Measurements from ENCODE around the gene GATD1. TPM values are rescaled to one million over a fixed set of nuclear protein-coding genes. Genes with fewer than 3 reads are reported as not detected.

GATD1 gene
- total and polyA plus RNA-seq, 9 of the 15 experiments (the other 6 are each of a cell fraction or from before 2014, with no cell fraction given), result 2.8 to 144 (median 36.9) TPM

DNA sequence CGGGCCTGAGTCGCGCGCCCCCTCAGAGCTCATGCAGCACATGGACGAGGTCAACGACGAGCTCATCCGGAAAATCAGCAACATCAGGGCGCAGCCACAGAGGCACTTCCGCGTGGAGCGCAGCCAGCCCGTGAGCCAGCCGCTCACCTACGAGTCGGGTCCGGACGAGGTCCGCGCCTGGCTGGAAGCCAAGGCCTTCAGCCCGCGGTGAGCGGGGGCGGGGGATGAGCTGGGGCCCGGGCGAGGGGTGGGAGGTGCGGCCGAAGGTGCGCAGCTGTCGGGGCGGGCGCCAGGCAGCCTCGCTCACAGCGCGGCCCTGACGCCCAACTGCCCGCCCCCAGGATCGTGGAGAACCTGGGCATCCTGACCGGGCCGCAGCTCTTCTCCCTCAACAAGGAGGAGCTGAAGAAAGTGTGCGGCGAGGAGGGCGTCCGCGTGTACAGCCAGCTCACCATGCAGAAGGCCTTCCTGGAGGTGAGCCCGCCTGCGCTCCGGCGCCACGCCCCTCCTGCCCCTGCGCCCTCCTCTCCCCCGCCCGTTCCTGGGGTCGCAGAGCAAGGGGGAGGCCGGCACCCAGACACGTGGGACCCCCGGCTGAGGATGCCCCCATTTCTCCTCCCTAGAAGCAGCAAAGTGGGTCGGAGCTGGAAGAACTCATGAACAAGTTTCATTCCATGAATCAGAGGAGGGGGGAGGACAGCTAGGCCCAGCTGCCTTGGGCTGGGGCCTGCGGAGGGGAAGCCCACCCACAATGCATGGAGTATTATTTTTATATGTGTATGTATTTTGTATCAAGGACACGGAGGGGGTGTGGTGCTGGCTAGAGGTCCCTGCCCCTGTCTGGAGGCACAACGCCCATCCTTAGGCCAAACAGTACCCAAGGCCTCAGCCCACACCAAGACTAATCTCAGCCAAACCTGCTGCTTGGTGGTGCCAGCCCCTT lies 50.7 kb downstream of the GATD1 start (continued):
- TF ChIP-seq, protein P1, sequence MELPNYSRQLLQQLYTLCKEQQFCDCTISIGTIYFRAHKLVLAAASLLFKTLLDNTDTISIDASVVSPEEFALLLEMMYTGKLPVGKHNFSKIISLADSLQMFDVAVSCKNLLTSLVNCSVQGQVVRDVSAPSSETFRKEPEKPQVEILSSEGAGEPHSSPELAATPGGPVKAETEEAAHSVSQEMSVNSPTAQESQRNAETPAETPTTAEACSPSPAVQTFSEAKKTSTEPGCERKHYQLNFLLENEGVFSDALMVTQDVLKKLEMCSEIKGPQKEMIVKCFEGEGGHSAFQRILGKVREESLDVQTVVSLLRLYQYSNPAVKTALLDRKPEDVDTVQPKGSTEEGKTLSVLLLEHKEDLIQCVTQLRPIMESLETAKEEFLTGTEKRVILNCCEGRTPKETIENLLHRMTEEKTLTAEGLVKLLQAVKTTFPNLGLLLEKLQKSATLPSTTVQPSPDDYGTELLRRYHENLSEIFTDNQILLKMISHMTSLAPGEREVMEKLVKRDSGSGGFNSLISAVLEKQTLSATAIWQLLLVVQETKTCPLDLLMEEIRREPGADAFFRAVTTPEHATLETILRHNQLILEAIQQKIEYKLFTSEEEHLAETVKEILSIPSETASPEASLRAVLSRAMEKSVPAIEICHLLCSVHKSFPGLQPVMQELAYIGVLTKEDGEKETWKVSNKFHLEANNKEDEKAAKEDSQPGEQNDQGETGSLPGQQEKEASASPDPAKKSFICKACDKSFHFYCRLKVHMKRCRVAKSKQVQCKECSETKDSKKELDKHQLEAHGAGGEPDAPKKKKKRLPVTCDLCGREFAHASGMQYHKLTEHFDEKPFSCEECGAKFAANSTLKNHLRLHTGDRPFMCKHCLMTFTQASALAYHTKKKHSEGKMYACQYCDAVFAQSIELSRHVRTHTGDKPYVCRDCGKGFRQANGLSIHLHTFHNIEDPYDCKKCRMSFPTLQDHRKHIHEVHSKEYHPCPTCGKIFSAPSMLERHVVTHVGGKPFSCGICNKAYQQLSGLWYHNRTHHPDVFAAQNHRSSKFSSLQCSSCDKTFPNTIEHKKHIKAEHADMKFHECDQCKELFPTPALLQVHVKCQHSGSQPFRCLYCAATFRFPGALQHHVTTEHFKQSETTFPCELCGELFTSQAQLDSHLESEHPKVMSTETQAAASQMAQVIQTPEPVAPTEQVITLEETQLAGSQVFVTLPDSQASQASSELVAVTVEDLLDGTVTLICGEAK (IDR thresholded peaks at IDR 0.05), result no peak
- TF ChIP-seq, protein P1 (CRISPR knock-in tag; IDR thresholded peaks at IDR 0.05), result no peak
- TF ChIP-seq HIVEP1 (CRISPR knock-in tag; IDR thresholded peaks at IDR 0.05) (no peak), GATAD2B (IDR thresholded peaks at IDR 0.05; ENCODE audit: borderline replicate concordance) (no peak), NBN (IDR thresholded peaks at IDR 0.05; ENCODE audit: low read depth) (no peak), ZBTB1 (CRISPR knock-in tag; IDR thresholded peaks at IDR 0.05; ENCODE audit: borderline replicate concordance, low read depth) (peak; percentile 58; the same call in 1 of the 2 replicates), ZC3H4 (CRISPR knock-in tag; IDR thresholded peaks at IDR 0.05; ENCODE audit: borderline replicate concordance) (no peak), HNRNPL (IDR thresholded peaks at IDR 0.05; ENCODE audit: low read depth, low read length) (0 out of 2 replicates have a peak, but pooled peaks have one; percentile 41), L3MBTL2 (IDR thresholded peaks at IDR 0.05) (peak; percentile 78), FOXA1 (IDR thresholded peaks at IDR 0.05; ENCODE audit: borderline replicate concordance) (no peak), RBFOX2 (IDR thresholded peaks at IDR 0.05; ENCODE audit: low read depth, low read length) (peak; percentile 67), LCOR (CRISPR knock-in tag; IDR thresholded peaks at IDR 0.05) (0 out of 2 replicates have a peak, but pooled peaks have one; percentile 61), CBX2 (IDR thresholded peaks at IDR 0.05; ENCODE audit: insufficient read depth, low read length, poor library complexity, severe bottlenecking) (no peak), WHSC1 (IDR thresholded peaks at IDR 0.05; ENCODE audit: low read length) (no peak)
- TF ChIP-seq, protein P2, sequence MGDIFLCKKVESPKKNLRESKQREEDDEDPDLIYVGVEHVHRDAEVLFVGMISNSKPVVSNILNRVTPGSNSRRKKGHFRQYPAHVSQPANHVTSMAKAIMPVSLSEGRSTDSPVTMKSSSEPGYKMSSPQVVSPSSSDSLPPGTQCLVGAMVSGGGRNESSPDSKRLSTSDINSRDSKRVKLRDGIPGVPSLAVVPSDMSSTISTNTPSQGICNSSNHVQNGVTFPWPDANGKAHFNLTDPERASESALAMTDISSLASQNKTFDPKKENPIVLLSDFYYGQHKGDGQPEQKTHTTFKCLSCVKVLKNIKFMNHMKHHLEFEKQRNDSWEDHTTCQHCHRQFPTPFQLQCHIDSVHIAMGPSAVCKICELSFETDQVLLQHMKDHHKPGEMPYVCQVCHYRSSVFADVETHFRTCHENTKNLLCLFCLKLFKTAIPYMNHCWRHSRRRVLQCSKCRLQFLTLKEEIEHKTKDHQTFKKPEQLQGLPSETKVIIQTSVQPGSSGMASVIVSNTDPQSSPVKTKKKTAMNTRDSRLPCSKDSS (IDR thresholded peaks at IDR 0.05; ENCODE audit: low read depth, partially characterized antibody), result no peak
- TF ChIP-seq, protein P3, sequence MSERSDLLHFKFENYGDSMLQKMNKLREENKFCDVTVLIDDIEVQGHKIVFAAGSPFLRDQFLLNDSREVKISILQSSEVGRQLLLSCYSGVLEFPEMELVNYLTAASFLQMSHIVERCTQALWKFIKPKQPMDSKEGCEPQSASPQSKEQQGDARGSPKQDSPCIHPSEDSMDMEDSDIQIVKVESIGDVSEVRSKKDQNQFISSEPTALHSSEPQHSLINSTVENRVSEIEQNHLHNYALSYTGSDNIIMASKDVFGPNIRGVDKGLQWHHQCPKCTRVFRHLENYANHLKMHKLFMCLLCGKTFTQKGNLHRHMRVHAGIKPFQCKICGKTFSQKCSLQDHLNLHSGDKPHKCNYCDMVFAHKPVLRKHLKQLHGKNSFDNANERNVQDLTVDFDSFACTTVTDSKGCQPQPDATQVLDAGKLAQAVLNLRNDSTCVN (CRISPR knock-in tag; IDR thresholded peaks at IDR 0.05), result no peak

All from K562 (cell line).